ENCODE results near the gene BICDL2.

Gene BICDL2

GRCh38 chr16:3010510-3010909 is 26.2 kb downstream of the BICDL2 start:
- DNase-seq (ENCODE audit: low read depth, low spot score) = no peak

GRCh38 chr16:3009568-3010390 is 27.0 kb downstream of the BICDL2 start:
- no peak for DNase-seq (ENCODE audit: low read depth, low spot score)

GRCh38 chr16:3008690-3009037 is 28.1 kb downstream of the BICDL2 start:
- no peak for DNase-seq (ENCODE audit: low read depth, low spot score)

GRCh38 chr16:3007957-3008689 is 28.6 kb downstream of the BICDL2 start:
- no peak for DNase-seq (ENCODE audit: low read depth, low spot score)

GRCh38 chr16:3007059-3007956 is 29.4 kb downstream of the BICDL2 start:
- no peak for DNase-seq (ENCODE audit: low read depth, low spot score)

- no peak for DNase-seq (ENCODE audit: low read depth, low spot score)
Observed at GRCh38 chr16:3004781-3005284, 31.9 kb downstream of the BICDL2 start.

- no peak for DNase-seq (ENCODE audit: low read depth, low spot score)
Observed at GRCh38 chr16:3004319-3004718, 32.4 kb downstream of the BICDL2 start.

GRCh38 chr16:3003582-3004270 is 33.0 kb downstream of the BICDL2 start:
- DNase-seq (ENCODE audit: low read depth, low spot score) = peak; percentile 88

GRCh38 chr16:3001316-3001715 is 35.4 kb downstream of the BICDL2 start:
- no peak for DNase-seq (ENCODE audit: low read depth, low spot score)

- DNase-seq (ENCODE audit: low read depth, low spot score) = no peak
Observed at GRCh38 chr16:3000540-3000939, 36.2 kb downstream of the BICDL2 start.

GRCh38 chr16:2999929-3000328 is 36.8 kb downstream of the BICDL2 start:
- no peak for DNase-seq (ENCODE audit: low read depth, low spot score)

GRCh38 chr16:2996298-2996697 is 40.4 kb downstream of the BICDL2 start:
- no peak for DNase-seq (ENCODE audit: low read depth, low spot score)

GRCh38 chr16:2992383-2993081 is 44.2 kb downstream of the BICDL2 start:
- no peak for DNase-seq (ENCODE audit: low read depth, low spot score)

- DNase-seq (ENCODE audit: low read depth, low spot score) = no peak
Observed at GRCh38 chr16:2991566-2992261, 45.0 kb downstream of the BICDL2 start.

GRCh38 chr16:2990891-2991290 is 45.9 kb downstream of the BICDL2 start:
- DNase-seq (ENCODE audit: low read depth, low spot score) = no peak

GRCh38 chr16:2988590-2989099 is 48.1 kb downstream of the BICDL2 start:
- DNase-seq (ENCODE audit: low read depth, low spot score) = no peak

GRCh38 chr16:2987833-2988232 is 48.9 kb downstream of the BICDL2 start:
- DNase-seq (ENCODE audit: low read depth, low spot score) = no peak

- no peak for DNase-seq (ENCODE audit: low read depth, low spot score)
Observed at GRCh38 chr16:2987286-2987685, 49.5 kb downstream of the BICDL2 start.

GRCh38 chr16:2986623-2987188 is 50.0 kb downstream of the BICDL2 start:
- no peak for DNase-seq (ENCODE audit: low read depth, low spot score)

Data from smooth muscle cell of the brain vasculature (primary cell).